ENCODE results near the gene UBAC1. TPM values are rescaled to one million over a fixed set of nuclear protein-coding genes. Genes with fewer than 3 reads are reported as not detected.

Gene UBAC1
- total and polyA plus RNA-seq, 12 donors, result 73.8 to 172 (median 85.5) TPM

DNA sequence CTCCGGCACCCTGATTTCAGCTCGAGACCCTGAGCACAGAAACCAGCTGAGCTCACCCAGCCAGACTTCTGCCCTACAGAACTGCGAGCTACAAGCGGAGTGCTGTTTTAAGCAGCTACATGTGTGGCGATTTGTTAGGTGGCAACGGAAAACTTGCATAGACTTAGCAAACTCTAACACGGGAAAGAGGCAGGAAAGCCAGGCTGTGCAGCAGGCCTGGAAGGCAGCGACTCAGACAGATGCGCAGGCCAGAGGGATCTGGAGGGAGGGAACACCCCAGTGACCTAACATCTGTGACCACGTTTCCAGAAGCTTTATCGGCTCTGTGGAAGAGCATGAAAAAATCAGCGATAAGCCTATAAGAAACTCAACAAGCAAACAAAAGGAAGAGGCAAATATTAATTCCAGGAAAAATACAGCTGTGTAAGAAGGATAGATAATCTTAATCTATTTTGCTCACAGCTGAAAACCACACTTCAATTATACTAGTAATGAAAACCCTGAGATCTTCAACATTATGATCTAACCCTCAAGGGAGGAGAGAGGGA is 11.0 kb downstream of the UBAC1 start:
- intact Hi-C loops (cut with DNase I), result loop anchor here in 1 of 10 donors (10.0 kb wide), 1 partner anchor 85 kb away; no protein-coding TSS in a partner anchor
- Histone ChIP-seq H3K9me3 (no peaks in the 10 kb centered on the region), H3K36me3 (peaks cover 0 to 100% (median 59%) of the 10 kb centered on the region in 9 donors), H3K27ac (peak overlapping the region in 3 of 10 donors; percentile 1 to 35 (median 26)), H3K4me1 (peaks cover 0 to 10% (median 0%) of the 10 kb centered on the region in 9 donors), H3K4me3 (no peak overlapping the region), H3K27me3 (no peaks in the 10 kb centered on the region)
- DNase-seq (no peak), ATAC-seq (peak in 1 of 8 donors; percentile 4)
- WGBS, 2 donors, result 82 to 88% methylated on average over 12 of the region's 12 CpGs
- TF ChIP-seq, protein P1, sequence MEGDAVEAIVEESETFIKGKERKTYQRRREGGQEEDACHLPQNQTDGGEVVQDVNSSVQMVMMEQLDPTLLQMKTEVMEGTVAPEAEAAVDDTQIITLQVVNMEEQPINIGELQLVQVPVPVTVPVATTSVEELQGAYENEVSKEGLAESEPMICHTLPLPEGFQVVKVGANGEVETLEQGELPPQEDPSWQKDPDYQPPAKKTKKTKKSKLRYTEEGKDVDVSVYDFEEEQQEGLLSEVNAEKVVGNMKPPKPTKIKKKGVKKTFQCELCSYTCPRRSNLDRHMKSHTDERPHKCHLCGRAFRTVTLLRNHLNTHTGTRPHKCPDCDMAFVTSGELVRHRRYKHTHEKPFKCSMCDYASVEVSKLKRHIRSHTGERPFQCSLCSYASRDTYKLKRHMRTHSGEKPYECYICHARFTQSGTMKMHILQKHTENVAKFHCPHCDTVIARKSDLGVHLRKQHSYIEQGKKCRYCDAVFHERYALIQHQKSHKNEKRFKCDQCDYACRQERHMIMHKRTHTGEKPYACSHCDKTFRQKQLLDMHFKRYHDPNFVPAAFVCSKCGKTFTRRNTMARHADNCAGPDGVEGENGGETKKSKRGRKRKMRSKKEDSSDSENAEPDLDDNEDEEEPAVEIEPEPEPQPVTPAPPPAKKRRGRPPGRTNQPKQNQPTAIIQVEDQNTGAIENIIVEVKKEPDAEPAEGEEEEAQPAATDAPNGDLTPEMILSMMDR (IDR thresholded peaks at IDR 0.05), result no peak

DNA sequence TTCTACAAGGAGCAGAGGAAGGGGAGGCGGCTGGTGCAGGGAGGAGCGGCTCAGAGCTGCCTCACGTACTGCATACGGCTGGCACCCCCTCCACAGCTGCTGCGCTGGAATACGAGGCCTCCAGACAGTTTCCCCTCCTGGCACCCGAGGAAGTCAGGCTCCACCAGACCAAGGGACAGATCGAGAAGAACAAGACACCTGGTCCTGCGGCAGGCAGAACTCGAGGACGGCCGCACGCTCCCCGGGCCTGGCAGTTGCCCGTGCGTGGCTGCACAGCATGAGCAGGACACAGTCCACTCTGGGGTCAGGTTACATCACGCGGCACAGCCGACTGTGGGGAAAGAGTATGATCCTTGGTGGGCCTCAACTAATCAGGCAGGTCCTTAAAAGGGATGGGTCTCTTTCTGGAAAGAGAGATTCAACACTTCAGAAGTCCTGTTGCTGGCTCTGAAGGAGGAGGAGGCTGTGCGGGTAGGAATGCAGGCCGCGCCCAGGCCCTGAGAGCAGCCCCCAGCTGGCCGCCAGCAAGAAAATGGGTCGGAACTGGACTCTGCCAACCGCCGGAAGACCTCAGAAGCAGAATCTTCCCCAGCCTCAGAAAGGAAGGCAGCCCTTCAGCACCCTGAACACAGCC is 11.6 kb downstream of the UBAC1 start:
- intact Hi-C loops (cut with DNase I), result loop anchor here in 2 of 10 donors (5.0 to 10.0 kb wide), 2 partner anchors 37 to 85 kb away; no protein-coding TSS in a partner anchor
- ATAC-seq, result peak in 1 of 8 donors; percentile 9
- Histone ChIP-seq H3K36me3 (peaks cover 0 to 100% (median 65%) of the 10 kb centered on the region in 9 donors), H3K4me3 (no peak overlapping the region), H3K9me3 (no peaks in the 10 kb centered on the region), H3K27ac (peak overlapping the region in 3 of 10 donors; percentile 1 to 35 (median 26)), H3K27me3 (no peaks in the 10 kb centered on the region), H3K4me1 (peaks cover 0 to 7% (median 0%) of the 10 kb centered on the region in 9 donors)
- TF ChIP-seq, protein P1 (IDR thresholded peaks at IDR 0.05), result no peak
- WGBS, 2 donors, result 85 to 89% methylated on average over 26 of the region's 26 CpGs
- DNase-seq, result no peak

DNA sequence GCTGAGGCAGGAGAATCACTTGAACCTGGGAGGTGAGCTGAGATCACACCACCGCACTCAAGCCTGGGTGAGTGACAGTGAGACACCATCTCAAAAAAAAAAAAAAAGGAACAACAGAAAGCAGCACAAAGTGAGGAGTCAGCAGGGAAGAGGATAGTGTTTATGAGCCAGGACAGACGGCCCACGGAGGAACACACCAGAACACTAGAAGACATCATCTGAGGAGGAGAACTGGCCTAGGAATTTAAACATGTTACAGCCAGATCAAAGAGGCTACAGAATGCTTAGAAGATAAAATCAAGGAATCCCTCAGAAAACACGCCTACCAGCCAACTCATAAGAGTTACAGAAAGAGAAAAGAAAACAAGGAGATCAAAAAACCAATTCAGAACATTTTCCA is 12.2 kb downstream of the UBAC1 start:
- Histone ChIP-seq H3K4me3 (no peak overlapping the region), H3K27ac (peak overlapping the region in 1 of 10 donors; percentile 1), H3K4me1 (peaks cover 0 to 7% (median 0%) of the 10 kb centered on the region in 9 donors), H3K9me3 (no peaks in the 10 kb centered on the region), H3K27me3 (no peaks in the 10 kb centered on the region), H3K36me3 (peaks cover 0 to 100% (median 72%) of the 10 kb centered on the region in 9 donors)
- intact Hi-C loops (cut with DNase I), result loop anchor here in 1 of 10 donors (5.0 kb wide), 1 partner anchor 37 kb away; no protein-coding TSS in a partner anchor
- 81 to 82% methylated on average over 4 of the region's 4 CpGs for WGBS, 2 donors
- ATAC-seq (peak in 1 of 8 donors; percentile 25), DNase-seq (no peak)
- TF ChIP-seq, protein P1 (IDR thresholded peaks at IDR 0.05), result no peak

DNA sequence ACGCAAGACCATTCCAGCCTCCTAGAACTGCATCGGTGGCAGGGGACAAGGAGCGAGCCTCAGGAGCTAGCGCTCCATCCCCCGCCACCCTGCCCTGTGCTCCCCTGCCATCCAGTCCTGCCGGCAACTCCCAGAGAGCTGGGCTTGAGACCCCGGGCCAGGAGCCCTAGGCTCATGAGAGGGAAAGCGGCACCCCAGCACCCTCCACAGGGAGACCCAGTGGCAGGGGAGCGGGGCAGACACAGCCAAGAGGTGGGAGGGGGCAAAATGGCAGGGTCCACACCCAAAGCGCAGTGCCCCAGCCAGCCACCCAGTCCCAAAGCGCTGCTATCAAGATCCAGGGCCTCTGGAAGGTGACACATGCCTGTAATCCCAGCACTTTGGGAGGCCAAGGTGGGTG is 12.7 kb downstream of the UBAC1 start:
- no peaks in the 10 kb centered on the region for H3K27me3 ChIP-seq
- intact Hi-C loops (cut with DNase I), result loop anchor here in 1 of 10 donors (5.0 kb wide), 1 partner anchor 36 kb away; no protein-coding TSS in a partner anchor
- no peak overlapping the region for H3K27ac ChIP-seq
- peaks cover 0 to 7% (median 0%) of the 10 kb centered on the region in 9 donors for H3K4me1 ChIP-seq
- H3K36me3 ChIP-seq, result peaks cover 0 to 100% (median 71%) of the 10 kb centered on the region in 9 donors
- ATAC-seq (peak in 1 of 8 donors; percentile 29), DNase-seq (no peak)
- H3K4me3 ChIP-seq, result no peak overlapping the region
- WGBS, 2 donors, result 93 to 94% methylated on average over 11 of the region's 11 CpGs
- H3K9me3 ChIP-seq, result no peaks in the 10 kb centered on the region
- TF ChIP-seq, protein P1 (IDR thresholded peaks at IDR 0.05), result no peak

Measured in heart right ventricle (tissue), 16 donors.